HG03159 (cell line): ENCODE data around the gene MED7.

Experiments
- ATAC-seq: cut with Tn5 transposase; IDR thresholded peaks from one replicate; pipeline ENCODE4 v1.9.1; 2021; ENCODE audit warnings: mild to moderate bottlenecking, moderate library complexity; ENCODE audit not compliant: unreplicated experiment

The MED7 gene

GRCh38 chr5:157164521-157164920, 21.9 kb upstream of the MED7 start:
- ATAC-seq, result no peak

- ATAC-seq, result no peak
Observed at GRCh38 chr5:157162919-157163510, 20.4 kb upstream of the MED7 start.

DNA sequence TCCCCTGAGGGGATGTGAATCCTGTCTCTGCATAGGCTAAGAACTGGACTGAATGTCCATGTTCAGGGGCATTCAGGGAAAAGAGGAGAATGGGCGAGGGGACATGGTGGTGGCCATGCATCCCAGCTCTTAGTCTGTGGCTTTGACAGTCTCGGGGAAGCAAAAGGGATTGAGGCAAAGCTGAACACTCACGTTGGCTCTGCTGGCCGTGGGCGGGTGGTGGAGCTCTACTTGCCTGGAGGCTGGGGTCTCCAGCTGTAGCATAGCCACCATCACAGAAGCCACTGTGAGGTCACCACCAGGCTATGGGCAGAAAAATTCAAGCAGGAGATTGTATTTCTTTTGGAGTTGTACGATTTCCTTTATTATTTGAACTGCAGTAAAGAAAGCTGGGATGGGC, 19.3 kb upstream of the MED7 start:
- ATAC-seq, result no peak

DNA sequence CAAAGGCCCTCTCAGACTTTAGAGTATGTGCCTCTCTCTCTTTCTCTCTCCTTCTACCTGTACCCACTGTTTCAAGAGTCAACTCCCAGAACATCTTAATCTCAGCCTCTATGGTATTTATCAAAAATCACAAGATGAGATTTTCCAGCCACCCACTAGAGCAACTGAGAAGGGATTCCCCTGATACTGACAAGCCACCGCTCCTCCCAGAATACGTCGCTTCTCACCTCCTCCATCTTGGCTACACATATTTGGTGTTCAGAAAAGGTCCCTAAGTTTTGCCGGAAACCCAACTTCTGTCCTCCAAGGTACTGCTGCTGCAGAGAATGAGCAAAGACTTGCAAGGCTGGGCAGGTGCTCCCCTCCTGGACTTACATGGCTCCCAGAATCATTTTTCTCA, 17.3 kb upstream of the MED7 start:
- no peak for ATAC-seq

DNA sequence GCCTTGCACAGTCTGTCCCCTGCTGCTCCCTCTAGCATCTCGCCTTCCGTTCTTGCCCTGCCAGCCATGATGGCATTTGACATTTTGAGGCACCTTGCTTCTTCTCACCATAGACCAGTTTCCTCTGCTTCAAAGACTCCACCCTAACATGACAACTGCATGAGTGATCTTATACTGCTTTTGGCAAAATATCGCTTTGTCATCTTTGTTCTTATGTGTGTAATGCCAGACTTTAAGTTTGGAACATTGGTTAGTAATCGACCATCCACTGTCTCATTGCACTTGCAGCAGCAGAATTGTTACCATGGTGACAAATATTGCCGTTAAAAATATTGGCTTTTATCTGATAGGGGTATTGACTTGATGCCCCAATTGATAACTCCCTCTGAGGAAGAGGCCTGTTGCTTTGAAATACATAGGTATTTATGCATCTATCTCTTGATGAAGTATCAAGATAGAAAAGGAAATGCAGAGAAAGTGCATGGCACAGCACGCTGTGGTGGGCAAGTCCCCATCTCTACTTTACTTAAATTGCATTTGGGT, 16.6 kb upstream of the MED7 start:
- no peak for ATAC-seq

DNA sequence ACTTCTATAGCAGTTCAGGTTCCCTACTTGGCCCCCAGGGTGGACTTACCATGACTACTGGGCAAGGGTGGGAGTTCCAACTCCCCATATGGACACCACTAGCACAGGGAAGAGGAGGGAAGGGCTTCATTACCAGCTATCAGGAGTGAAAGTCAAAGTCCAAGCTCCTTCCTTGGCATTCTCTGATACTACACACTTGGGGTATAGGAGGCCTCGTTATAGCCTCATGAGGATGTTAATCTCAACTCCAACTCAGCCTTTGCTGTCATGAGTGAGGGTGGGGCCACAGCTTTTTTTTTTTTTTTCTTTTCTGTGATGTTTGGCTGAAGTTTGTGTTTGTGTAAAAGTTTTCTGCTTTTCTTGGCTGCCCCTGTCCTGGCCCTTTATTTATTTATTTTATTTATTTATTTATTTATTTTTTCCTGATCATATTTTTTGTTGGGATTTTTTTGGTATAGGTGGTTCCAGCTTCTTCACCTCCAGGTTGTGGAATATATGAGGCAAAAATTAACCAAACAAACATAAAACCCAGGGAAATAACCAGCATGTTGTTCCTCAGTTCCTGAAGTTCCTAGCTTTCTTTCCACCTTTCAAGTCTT, 14.7 kb upstream of the MED7 start:
- ATAC-seq, result no peak

DNA sequence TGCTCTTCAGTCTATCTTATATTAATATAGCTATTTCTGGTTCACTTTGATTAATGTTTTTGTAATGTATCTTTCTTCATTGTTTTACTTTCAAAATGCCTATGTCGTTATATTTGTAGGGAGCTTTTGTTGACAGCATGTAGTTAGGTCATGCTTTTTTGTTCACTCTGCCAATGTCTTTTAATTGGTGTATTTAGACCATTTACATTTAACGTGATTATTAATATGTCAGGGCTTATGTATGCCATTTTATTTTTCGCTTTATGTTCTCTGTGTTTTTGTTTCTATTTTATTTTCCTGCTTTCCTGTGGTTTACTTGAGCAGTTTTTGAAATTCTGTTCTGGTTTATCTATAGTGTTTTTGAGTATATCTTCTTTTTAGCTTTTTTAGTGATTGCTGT, 12.6 kb upstream of the MED7 start:
- ATAC-seq, result no peak

DNA sequence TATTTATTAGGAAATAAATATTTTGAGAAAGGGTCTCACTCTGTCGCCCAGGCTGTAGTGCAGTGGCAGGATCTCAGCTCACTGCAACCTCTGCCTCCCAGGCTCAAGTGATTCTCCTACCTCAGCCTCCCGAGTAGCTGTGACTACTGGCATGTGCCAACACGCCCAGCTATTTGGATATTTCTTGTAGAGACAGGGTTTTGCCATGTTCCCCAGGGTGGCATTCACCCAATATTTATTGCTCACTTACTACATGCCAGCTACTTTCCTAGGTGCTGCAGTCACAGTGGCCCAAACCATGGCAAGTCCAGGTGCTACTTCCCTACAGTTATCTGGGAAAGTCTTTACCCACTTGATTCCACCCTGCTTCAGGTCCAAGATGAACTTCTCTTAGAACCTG, 8.3 kb upstream of the MED7 start:
- ATAC-seq, result no peak

GRCh38 chr5:157148734-157149615, 6.3 kb upstream of the MED7 start:
- peak; percentile 78 for ATAC-seq

DNA sequence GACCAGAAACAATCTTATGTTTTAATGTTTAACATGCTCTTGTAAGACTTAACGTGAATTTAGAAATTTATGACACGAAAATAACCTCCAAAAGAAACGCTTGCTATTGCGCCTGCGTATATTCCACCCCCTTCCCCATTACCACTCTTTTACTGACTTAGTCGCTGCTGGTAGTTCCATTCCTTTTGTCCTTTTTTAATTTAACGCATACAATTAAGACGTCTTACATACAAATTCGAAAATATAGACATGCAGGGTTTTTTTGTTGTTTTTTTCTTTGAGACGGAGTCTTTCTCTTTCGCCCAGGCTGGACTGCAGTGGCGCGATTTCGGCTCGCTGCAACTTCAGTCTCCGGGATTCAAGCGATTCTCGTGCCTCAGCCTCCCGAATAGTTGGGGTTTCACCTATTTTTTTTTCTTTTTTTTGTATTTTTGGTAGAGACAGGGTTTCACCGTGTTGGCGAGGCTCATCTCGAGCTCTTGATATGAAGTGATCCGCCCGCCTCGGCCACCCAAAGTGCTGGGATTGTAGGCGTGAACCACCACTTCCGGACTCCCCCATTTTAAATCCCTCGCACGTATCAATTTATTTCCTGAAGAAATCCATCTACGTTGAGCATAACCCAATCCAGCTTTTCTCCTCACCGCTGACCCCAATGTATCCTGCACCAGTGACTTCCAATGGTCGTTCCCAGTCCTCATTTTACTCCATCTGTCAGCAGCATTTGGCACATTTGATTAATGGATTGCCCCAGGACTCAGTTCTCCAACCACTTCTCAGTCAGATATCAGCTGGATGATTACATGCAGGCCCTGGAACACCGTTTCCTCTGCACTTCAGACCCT, 684 bp upstream of the MED7 start:
- peak; percentile 30 for ATAC-seq

GRCh38 chr5:157137691-157138090, 5.0 kb downstream of the MED7 start:
- ATAC-seq, result no peak

- ATAC-seq, result no peak
Observed at GRCh38 chr5:157132281-157132612, 10.4 kb downstream of the MED7 start.

DNA sequence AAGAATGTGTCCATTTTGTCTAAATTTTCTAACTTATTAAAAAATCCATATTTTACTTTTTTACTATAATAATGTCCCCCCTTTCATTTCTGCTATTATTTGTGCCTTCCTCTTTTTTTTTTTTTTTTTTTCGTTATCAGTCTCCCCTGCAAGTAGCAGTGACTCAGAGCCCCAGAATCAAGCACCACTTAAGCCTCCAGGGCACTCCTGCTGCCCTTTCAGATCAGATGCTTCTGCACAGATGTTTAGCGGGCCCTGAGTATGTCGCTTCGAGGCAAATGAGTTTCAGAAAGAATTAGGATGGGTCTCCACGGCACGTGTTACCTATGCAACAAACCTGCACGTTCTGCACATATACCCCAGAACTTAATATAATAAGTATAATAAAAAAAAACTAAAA, 11.7 kb downstream of the MED7 start:
- no peak for ATAC-seq

DNA sequence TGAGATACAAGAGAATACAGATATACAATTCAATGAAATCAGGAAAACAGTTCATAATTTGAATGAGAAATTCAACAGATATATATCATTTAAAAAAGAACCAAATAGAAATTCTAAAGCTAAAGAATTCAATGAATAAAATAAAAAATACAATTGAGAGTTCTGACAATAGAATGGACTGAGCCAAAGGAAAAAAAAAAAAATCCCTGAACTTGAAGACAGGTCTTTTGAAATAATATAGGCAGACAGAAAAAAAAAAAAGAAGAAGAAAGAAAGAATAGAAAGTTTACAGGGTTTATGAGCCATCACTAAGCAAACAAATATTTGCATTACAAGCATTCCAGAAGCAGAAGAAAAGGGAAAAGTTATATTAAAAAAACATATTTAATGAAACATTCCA, 21.0 kb downstream of the MED7 start:
- no peak for ATAC-seq

DNA sequence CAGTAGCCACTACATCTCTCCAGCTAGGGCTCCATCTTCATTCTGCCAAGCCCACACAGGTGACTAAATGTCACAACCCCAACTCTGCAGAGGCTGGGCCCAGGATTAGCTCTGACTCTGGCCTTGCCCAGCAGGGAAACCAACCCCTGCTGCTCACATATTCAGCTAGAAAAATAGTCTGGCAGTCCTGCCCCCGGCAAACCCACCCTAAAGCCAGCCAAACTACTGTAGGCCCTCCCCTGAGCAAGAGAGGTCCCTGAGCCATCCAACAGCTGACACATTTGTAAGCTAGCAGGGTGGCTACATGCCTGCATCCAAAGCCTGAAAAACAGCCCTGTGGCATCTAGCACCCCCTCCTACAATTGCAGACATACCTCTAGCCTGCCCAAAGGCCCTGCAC, 22.6 kb downstream of the MED7 start:
- no peak for ATAC-seq

GRCh38 chr5:157116483-157116954, 26.1 kb downstream of the MED7 start:
- ATAC-seq, result peak; percentile 58

DNA sequence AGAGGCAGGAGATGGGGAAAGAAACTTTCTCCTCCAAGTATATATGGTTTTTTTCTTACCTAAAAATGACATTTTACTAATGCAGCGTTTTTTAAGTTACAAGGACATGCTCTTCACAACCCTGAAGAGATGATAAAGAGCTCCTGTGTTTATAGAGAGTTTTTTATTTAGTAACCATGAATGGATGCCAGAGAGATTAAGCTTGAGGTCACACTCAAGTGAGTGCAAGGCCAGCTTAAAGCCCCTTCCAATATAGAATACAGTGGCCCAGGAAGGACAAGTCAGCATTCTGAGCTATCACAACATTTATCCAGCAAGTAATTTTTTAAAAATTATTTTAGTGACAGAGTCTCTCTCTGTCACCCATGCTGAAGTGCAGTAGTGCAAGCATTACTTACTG, 27.2 kb downstream of the MED7 start:
- ATAC-seq, result no peak

DNA sequence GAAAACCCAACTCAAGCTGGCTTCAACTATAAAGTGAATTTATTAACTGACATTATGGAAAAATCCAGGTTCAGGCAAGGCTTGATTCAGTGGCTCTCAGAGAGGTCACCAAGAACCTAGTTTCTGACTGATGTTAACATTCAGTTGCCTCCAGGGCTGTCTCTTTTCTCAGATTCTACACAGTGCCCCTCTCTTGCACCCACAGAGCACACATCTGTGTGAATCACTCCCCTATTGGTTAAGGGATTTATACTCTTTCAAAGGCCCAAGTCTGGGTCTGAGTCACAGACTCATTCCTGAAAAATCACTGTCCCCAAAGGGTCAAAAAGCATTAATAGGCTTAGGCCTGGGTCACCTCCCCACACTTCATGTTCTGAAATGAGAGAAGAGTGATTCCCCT, 27.7 kb downstream of the MED7 start:
- ATAC-seq, result no peak

- no peak for ATAC-seq
Observed at GRCh38 chr5:157113002-157113401, 29.7 kb downstream of the MED7 start.

- ATAC-seq, result peak; percentile 65
Observed at GRCh38 chr5:157109744-157110143, 32.9 kb downstream of the MED7 start.

DNA sequence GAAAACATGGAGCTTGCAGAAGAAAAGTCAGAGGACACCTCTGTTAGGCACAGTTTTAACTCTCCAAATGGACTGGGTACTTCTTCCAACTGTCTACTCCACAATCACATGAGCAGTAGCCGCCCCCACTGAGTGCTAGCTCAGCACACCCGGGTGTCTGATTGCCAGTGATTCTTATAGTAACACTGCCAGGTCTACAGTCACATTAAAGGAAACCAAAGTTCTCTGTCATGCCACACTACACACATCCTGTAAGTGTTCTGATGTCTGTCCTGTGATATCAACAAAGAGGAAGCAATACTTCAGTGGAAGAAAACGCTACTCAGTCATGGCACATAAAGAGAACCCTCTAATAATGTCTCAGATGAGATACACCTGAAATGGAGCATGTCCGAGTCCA, 33.7 kb downstream of the MED7 start, which contains the start of gene HAVCR2:
Gene HAVCR2, minus strand, starts transcription at position 69 of the 400 bp plus-strand sequence. Its CDS starts 61 bp downstream, at position 8.
- ATAC-seq, result peak; percentile 91
